Measurements from ENCODE around the gene BTBD1.

DNA sequence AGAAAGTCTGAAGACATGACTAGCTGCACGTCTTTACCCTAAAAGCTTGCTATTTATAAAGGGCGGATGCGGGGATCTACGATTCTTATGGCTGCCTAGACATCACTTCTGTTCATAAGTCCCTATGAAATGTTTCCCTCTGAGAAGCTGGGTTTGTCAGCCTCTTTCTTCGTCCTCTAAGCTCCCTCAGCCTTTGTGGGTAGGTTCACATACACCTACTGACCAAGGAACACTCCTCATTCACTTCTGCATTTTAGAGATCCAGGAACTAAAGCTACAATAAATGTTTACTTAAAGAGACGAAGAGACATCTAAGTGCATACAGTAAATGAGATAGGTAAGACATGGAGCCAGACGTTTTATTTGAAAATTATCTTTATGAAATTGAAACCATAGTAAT, 97.7 kb downstream of the BTBD1 start:
- TF ChIP-seq, protein P1, sequence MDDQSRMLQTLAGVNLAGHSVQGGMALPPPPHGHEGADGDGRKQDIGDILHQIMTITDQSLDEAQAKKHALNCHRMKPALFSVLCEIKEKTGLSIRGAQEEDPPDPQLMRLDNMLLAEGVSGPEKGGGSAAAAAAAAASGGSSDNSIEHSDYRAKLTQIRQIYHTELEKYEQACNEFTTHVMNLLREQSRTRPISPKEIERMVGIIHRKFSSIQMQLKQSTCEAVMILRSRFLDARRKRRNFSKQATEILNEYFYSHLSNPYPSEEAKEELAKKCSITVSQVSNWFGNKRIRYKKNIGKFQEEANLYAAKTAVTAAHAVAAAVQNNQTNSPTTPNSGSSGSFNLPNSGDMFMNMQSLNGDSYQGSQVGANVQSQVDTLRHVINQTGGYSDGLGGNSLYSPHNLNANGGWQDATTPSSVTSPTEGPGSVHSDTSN (IDR thresholded peaks at IDR 0.05), result no peak
- TF ChIP-seq, protein P2, sequence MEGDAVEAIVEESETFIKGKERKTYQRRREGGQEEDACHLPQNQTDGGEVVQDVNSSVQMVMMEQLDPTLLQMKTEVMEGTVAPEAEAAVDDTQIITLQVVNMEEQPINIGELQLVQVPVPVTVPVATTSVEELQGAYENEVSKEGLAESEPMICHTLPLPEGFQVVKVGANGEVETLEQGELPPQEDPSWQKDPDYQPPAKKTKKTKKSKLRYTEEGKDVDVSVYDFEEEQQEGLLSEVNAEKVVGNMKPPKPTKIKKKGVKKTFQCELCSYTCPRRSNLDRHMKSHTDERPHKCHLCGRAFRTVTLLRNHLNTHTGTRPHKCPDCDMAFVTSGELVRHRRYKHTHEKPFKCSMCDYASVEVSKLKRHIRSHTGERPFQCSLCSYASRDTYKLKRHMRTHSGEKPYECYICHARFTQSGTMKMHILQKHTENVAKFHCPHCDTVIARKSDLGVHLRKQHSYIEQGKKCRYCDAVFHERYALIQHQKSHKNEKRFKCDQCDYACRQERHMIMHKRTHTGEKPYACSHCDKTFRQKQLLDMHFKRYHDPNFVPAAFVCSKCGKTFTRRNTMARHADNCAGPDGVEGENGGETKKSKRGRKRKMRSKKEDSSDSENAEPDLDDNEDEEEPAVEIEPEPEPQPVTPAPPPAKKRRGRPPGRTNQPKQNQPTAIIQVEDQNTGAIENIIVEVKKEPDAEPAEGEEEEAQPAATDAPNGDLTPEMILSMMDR (IDR thresholded peaks at IDR 0.05), result no peak
- TF ChIP-seq CHD2 (IDR thresholded peaks at IDR 0.05; ENCODE audit: low read length, partially characterized antibody), result no peak
- TF ChIP-seq GATA2 (CRISPR knock-in tag; IDR thresholded peaks at IDR 0.05), result no peak
- TF ChIP-seq EZH2phosphoT487 (IDR thresholded peaks at IDR 0.05; ENCODE audit: borderline replicate concordance, low read depth), result no peak
- no peak for TF ChIP-seq FOXM1 (IDR thresholded peaks at IDR 0.05; ENCODE audit: low read depth)
- TF ChIP-seq POLR2AphosphoS5 (IDR thresholded peaks at IDR 0.05; ENCODE audit: low read depth, low read length), result no peak
- no peak for TF ChIP-seq TEAD4 (IDR thresholded peaks at IDR 0.05; ENCODE audit: borderline replicate concordance, insufficient read depth)
- TF ChIP-seq SIN3A (IDR thresholded peaks at IDR 0.05; ENCODE audit: borderline replicate concordance, low read depth, low read length), result no peak
- no peak for TF ChIP-seq EP300 (IDR thresholded peaks at IDR 0.05; ENCODE audit: borderline replicate concordance in 1 of 2, low read depth in 1 of 2, low read length in 1 of 2)
- TF ChIP-seq RFX5 (IDR thresholded peaks at IDR 0.05; ENCODE audit: low read length), result no peak
- TF ChIP-seq RAD21 (IDR thresholded peaks at IDR 0.05; ENCODE audit: low read length), result no peak
- no peak for TF ChIP-seq JUND (IDR thresholded peaks at IDR 0.05)
